Lung (tissue), 12 donors: ENCODE data around the gene ESAM. TPM values are rescaled to one million over a fixed set of nuclear protein-coding genes. Genes with fewer than 3 reads are reported as not detected.
A peak's percentile ranks its signal among the peaks of the same experiment; 100 is the strongest.

ENCODE experiments used
- ATAC-seq: fragments of 200-7000 bp; cut with Tn5 transposase; one replicate; pipeline ENCODE4 v1.9.1; 2020; ENCODE audit warnings: moderate number of reproducible peaks; ENCODE audit not compliant: insufficient read depth, low FRiP score
- DNase-seq, 3 donors: peaks; one replicate each; pipeline ENCODE4 v3.0.0-alpha.2; 2013 to 2017
- H3K27ac ChIP-seq, 2 donors: one replicate each; pipeline ENCODE4 v1.5.1; 2013; ENCODE audit warnings: mild to moderate bottlenecking in 2 of 2, moderate library complexity in 2 of 2, control low read depth in 1 of 2, inconsistent platforms in 1 of 2, low read depth in 1 of 2, low read length in 1 of 2
- H3K27me3 ChIP-seq, 3 donors: one replicate each; pipeline ENCODE4 v1.5.1; 2013; ENCODE audit warnings: low read length in 2 of 3; ENCODE audit not compliant: control insufficient read depth in 3 of 3, insufficient read depth in 3 of 3
- H3K36me3 ChIP-seq, 4 donors: one replicate each; pipeline ENCODE4 v1.5.1; 2013; ENCODE audit warnings: low read length in 4 of 4, mild to moderate bottlenecking in 1 of 4, moderate library complexity in 1 of 4; ENCODE audit not compliant: control insufficient read depth in 4 of 4, insufficient read depth in 4 of 4
- H3K4me1 ChIP-seq, 5 donors: one replicate each; pipeline ENCODE4 v1.5.1; 2013; ENCODE audit warnings: low read length in 5 of 5, mild to moderate bottlenecking in 2 of 5, moderate library complexity in 1 of 5; ENCODE audit not compliant: control insufficient read depth in 5 of 5, insufficient read depth in 5 of 5
- H3K4me3 ChIP-seq: one replicate; pipeline ENCODE4 v1.5.1; 2013; ENCODE audit warnings: mild to moderate bottlenecking, control low read depth, moderate library complexity
- H3K9ac ChIP-seq, 2 donors: one replicate each; pipeline ENCODE4 v1.5.1; 2013; ENCODE audit warnings: low read length in 2 of 2, control low read depth in 1 of 2; ENCODE audit not compliant: insufficient read depth in 1 of 2
- H3K9me3 ChIP-seq, 4 donors: one replicate each; pipeline ENCODE4 v1.5.1; 2013; ENCODE audit warnings: low read length in 3 of 4, mild to moderate bottlenecking in 1 of 4, moderate library complexity in 1 of 4; ENCODE audit not compliant: control insufficient read depth in 4 of 4, insufficient read depth in 3 of 4
- CTCF ChIP-seq: IDR thresholded peaks from 2 replicates; pipeline ENCODE4 v1.5.1; 2012; ENCODE audit warnings: mild to moderate bottlenecking; ENCODE audit errors: control extremely low read depth, extremely low read depth
- WGBS, 2 donors: extraction: QIAGEN DNeasy Blood & Tissue Kit; methylation state at CpG; one replicate each; pipeline ENCODE4 v1.1.7; 2013; 5-methylcytosine and 5-hydroxymethylcytosine counted together
- polyA plus RNA-seq, 2 donors: library from polyadenylated mRNA; stranded (reverse); fragments of 200-250 nt; gene quantifications; one replicate each; pipeline ENCODE4 v1.2.1, GENCODE V29; 2013
- total RNA-seq, 2 donors: library from RNA; depleted of rRNA in 1 of 2; stranded (reverse); fragments of >200 nt in 1 of 2; gene quantifications; one replicate each; pipeline ENCODE4 v1.2.1, GENCODE V29; 2014 to 2021
- donor health status: control.
- donor health status: control.
- donor health status: Bipolar disorder and iron deficiency.
- donor health status: healthy.
- donor health status: DM: yes; HTN: yes; CAD: no.

The ESAM gene
- total and polyA plus RNA-seq, 4 donors, result 77.7 to 142 (median 130) TPM

GRCh38 chr11:124753624-124754023 is 8.5 kb downstream of the ESAM start:
- Histone ChIP-seq H3K9ac (no peak overlapping the region), H3K27ac (peak overlapping the region in 1 of 2 donors; percentile 72), H3K27me3 (peaks cover 0 to 68% (median 63%) of the 10 kb centered on the region in 3 donors), H3K36me3 (peaks cover 0 to 8% (median 0%) of the 10 kb centered on the region in 4 donors), H3K4me1 (peaks cover 0 to 27% (median 17%) of the 10 kb centered on the region in 5 donors), H3K9me3 (no peaks in the 10 kb centered on the region), H3K4me3 (no peak overlapping the region)
- no peak for ATAC-seq
- WGBS, 2 donors, result 90 to 92% methylated on average over 7 of the region's 7 CpGs
- no peak for TF ChIP-seq CTCF
- DNase-seq, result no peak

DNA sequence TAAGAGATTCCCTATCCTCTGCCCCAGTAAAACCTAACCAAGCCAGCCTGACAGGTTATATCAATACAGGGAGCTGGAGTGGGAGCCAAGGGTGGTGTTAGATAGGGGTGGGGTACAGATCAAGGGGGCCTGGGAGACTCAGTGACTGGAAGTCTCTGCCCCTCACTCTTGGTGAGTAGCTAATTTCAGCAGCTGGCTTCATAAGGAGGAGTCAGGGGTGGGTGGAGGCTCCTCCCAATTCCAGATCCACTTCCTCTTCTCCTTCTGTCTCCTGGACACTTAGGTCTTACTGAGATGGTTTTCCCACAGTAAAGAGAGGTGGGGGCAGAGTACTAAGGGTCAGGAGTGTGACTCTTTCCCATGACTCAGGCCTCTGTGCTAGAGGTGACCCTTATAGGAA is 8.9 kb downstream of the ESAM start:
- H3K27me3 ChIP-seq, result peaks cover 0 to 69% (median 65%) of the 10 kb centered on the region in 3 donors
- H3K36me3 ChIP-seq, result peaks cover 0 to 8% (median 0%) of the 10 kb centered on the region in 4 donors
- ATAC-seq (no peak), DNase-seq (peak; percentile 28 to 59 (median 36))
- H3K4me1 ChIP-seq, result peaks cover 0 to 25% (median 16%) of the 10 kb centered on the region in 5 donors
- H3K9ac ChIP-seq, result no peak overlapping the region
- no peak overlapping the region for H3K4me3 ChIP-seq
- no peaks in the 10 kb centered on the region for H3K9me3 ChIP-seq
- peak overlapping the region in 1 of 2 donors; percentile 72 for H3K27ac ChIP-seq
- no peak for TF ChIP-seq CTCF

DNA sequence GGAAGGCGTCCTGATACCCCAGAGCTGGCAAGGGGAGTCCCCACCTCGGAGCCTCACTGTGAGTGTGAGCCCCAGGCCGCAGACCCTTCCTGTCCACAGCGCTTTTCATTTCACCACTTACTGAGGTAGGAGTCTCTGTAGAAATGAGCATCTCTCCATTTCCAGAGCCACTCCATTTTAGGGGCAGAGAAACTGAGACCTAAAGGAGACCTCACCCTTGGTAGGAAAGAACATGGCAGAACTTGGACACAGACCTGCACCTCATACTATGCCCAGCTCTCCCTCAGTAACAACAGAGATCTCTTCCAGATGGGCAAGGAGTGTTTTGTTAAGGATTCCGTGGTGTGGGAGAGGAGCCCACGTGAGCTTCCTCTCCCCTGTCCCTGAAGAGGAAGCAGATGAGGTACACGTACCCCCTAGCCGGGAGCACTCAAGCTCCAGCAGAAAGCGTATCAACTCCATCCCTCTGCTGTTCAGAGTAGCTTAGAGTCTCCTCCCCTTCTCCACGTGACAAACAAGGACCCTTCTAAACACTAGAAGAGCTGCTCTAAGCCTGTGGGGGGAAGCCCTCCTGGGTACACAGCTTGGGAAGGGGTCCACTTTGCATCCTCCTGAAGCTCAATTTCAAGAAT is 9.5 kb downstream of the ESAM start:
- no peak overlapping the region for H3K4me3 ChIP-seq
- H3K4me1 ChIP-seq, result peaks cover 0 to 26% (median 14%) of the 10 kb centered on the region in 5 donors
- peak overlapping the region in 1 of 2 donors; percentile 81 for H3K27ac ChIP-seq
- DNase-seq (peak; percentile 37 to 71 (median 49)), ATAC-seq (no peak)
- H3K9me3 ChIP-seq, result no peaks in the 10 kb centered on the region
- TF ChIP-seq CTCF, result no peak
- no peak overlapping the region for H3K9ac ChIP-seq
- H3K27me3 ChIP-seq, result peaks cover 0 to 69% (median 67%) of the 10 kb centered on the region in 3 donors
- peaks cover 0 to 8% (median 0%) of the 10 kb centered on the region in 4 donors for H3K36me3 ChIP-seq
- 31 to 37% methylated on average over 10 of the region's 10 CpGs for WGBS, 2 donors
